ENCODE results near the gene SLC6A1. TPM values are rescaled to one million over a fixed set of nuclear protein-coding genes. Genes with fewer than 3 reads are reported as not detected.
A peak's percentile ranks its signal among the peaks of the same experiment; 100 is the strongest.

The SLC6A1 gene
- not detected in 2 replicates for total RNA-seq

- no peaks in the 10 kb centered on the region for H3K9me3 Mint-ChIP-seq
- no peak within 1 kb of the TSS for H3K27ac Mint-ChIP-seq
- no peak for DNase-seq
- intact Hi-C loops (cut with micrococcal nuclease), result no loop called here
- peaks cover 50% of the 10 kb centered on the region for H3K27me3 Mint-ChIP-seq
- peak within 1 kb of the TSS; percentile 73 for H3K4me3 Mint-ChIP-seq
- H3K36me3 Mint-ChIP-seq (ENCODE audit: low read depth), result no peaks in the 10 kb centered on the region
- H3K4me1 Mint-ChIP-seq, result peaks cover 6% of the 10 kb centered on the region
Observed at GRCh38 chr3:10992017-10992942, at the start of gene SLC6A1. Gene SLC6A1, plus strand, starts transcription at chr3:10992748. Its CDS starts 24,464 bp downstream, at chr3:11017212.

- H3K27me3 Mint-ChIP-seq, result peaks cover 2% of the 10 kb centered on the region
- DNase-seq, result no peak
- H3K36me3 Mint-ChIP-seq (ENCODE audit: low read depth), result no peaks in the 10 kb centered on the region
- no peaks in the 10 kb centered on the region for H3K9me3 Mint-ChIP-seq
- H3K27ac Mint-ChIP-seq, result no peak overlapping the region
- intact Hi-C loops (cut with micrococcal nuclease), result loop anchor here (1.0 to 5.0 kb wide), 3 partner anchors 114 to 707 kb away; no protein-coding TSS in a partner anchor
- no peak overlapping the region for H3K4me3 Mint-ChIP-seq
- H3K4me1 Mint-ChIP-seq, result no peaks in the 10 kb centered on the region
Observed at GRCh38 chr3:10944866-10945265, 47.7 kb upstream of the SLC6A1 start.

- intact Hi-C loops (cut with micrococcal nuclease), result loop anchor here (1.0 to 5.0 kb wide), 3 partner anchors 114 to 707 kb away; no protein-coding TSS in a partner anchor
- Mint-ChIP-seq H3K36me3 (ENCODE audit: low read depth) (no peaks in the 10 kb centered on the region), H3K4me1 (no peaks in the 10 kb centered on the region), H3K9me3 (no peaks in the 10 kb centered on the region), H3K27ac (no peak overlapping the region), H3K27me3 (peaks cover 2% of the 10 kb centered on the region), H3K4me3 (no peak overlapping the region)
- peak; percentile 85 for DNase-seq
Observed at GRCh38 chr3:10945683-10946287, 46.8 kb upstream of the SLC6A1 start.

GRCh38 chr3:10946526-10946925 is 46.0 kb upstream of the SLC6A1 start:
- no peaks in the 10 kb centered on the region for H3K9me3 Mint-ChIP-seq
- H3K4me1 Mint-ChIP-seq, result no peaks in the 10 kb centered on the region
- intact Hi-C loops (cut with micrococcal nuclease), result loop anchor here (5.0 kb wide), 2 partner anchors 391 to 706 kb away; no protein-coding TSS in a partner anchor
- no peak overlapping the region for H3K27ac Mint-ChIP-seq
- H3K27me3 Mint-ChIP-seq, result peaks cover 2% of the 10 kb centered on the region
- no peaks in the 10 kb centered on the region for H3K36me3 Mint-ChIP-seq (ENCODE audit: low read depth)
- DNase-seq, result no peak
- H3K4me3 Mint-ChIP-seq, result no peak overlapping the region

- intact Hi-C loops (cut with micrococcal nuclease), result loop anchor here (5.0 kb wide), 2 partner anchors 389 to 704 kb away; no protein-coding TSS in a partner anchor
- Mint-ChIP-seq H3K9me3 (no peaks in the 10 kb centered on the region), H3K27ac (no peak overlapping the region), H3K4me1 (no peaks in the 10 kb centered on the region), H3K4me3 (no peak overlapping the region), H3K36me3 (ENCODE audit: low read depth) (no peaks in the 10 kb centered on the region), H3K27me3 (peaks cover 2% of the 10 kb centered on the region)
- DNase-seq, result no peak
Observed at GRCh38 chr3:10948326-10948725, 44.2 kb upstream of the SLC6A1 start.

GRCh38 chr3:10949197-10949596 is 43.4 kb upstream of the SLC6A1 start:
- Mint-ChIP-seq H3K36me3 (ENCODE audit: low read depth) (no peaks in the 10 kb centered on the region), H3K4me3 (no peak overlapping the region), H3K4me1 (no peaks in the 10 kb centered on the region), H3K27me3 (peaks cover 2% of the 10 kb centered on the region), H3K27ac (no peak overlapping the region), H3K9me3 (no peaks in the 10 kb centered on the region)
- no peak for DNase-seq
- intact Hi-C loops (cut with micrococcal nuclease), result loop anchor here (5.0 kb wide), 2 partner anchors 388 to 703 kb away; no protein-coding TSS in a partner anchor

GRCh38 chr3:10950476-10951294 is 41.9 kb upstream of the SLC6A1 start:
- Mint-ChIP-seq H3K4me3 (no peak overlapping the region), H3K27me3 (peaks cover 2% of the 10 kb centered on the region), H3K9me3 (no peaks in the 10 kb centered on the region), H3K4me1 (no peaks in the 10 kb centered on the region), H3K27ac (no peak overlapping the region), H3K36me3 (ENCODE audit: low read depth) (no peaks in the 10 kb centered on the region)
- DNase-seq, result no peak
- intact Hi-C loops (cut with micrococcal nuclease), result no loop called here

- no peaks in the 10 kb centered on the region for H3K9me3 Mint-ChIP-seq
- no peaks in the 10 kb centered on the region for H3K36me3 Mint-ChIP-seq (ENCODE audit: low read depth)
- peaks cover 2% of the 10 kb centered on the region for H3K27me3 Mint-ChIP-seq
- H3K4me3 Mint-ChIP-seq, result no peak overlapping the region
- H3K4me1 Mint-ChIP-seq, result no peaks in the 10 kb centered on the region
- intact Hi-C loops (cut with micrococcal nuclease), result no loop called here
- no peak overlapping the region for H3K27ac Mint-ChIP-seq
- DNase-seq, result no peak
Observed at GRCh38 chr3:10951295-10951926, 41.1 kb upstream of the SLC6A1 start.

GRCh38 chr3:10952525-10952924 is 40.0 kb upstream of the SLC6A1 start:
- intact Hi-C loops (cut with micrococcal nuclease), result no loop called here
- no peaks in the 10 kb centered on the region for H3K36me3 Mint-ChIP-seq (ENCODE audit: low read depth)
- no peak overlapping the region for H3K4me3 Mint-ChIP-seq

GRCh38 chr3:10954740-10955139 is 37.8 kb upstream of the SLC6A1 start:
- Mint-ChIP-seq H3K4me3 (no peak overlapping the region), H3K9me3 (no peaks in the 10 kb centered on the region), H3K4me1 (no peaks in the 10 kb centered on the region), H3K36me3 (ENCODE audit: low read depth) (no peaks in the 10 kb centered on the region), H3K27me3 (no peaks in the 10 kb centered on the region), H3K27ac (no peak overlapping the region)
- DNase-seq, result no peak
- intact Hi-C loops (cut with micrococcal nuclease), result no loop called here

More at GRCh38 chr3:10952525-10952924, 40.0 kb upstream of the SLC6A1 start:
- DNase-seq, result no peak
- Mint-ChIP-seq H3K4me1 (no peaks in the 10 kb centered on the region), H3K27ac (no peak overlapping the region), H3K27me3 (peaks cover under 1% of the 10 kb centered on the region), H3K9me3 (no peaks in the 10 kb centered on the region)

- DNase-seq, result no peak
- intact Hi-C loops (cut with micrococcal nuclease), result no loop called here
- Mint-ChIP-seq H3K27me3 (no peaks in the 10 kb centered on the region), H3K9me3 (no peaks in the 10 kb centered on the region), H3K27ac (no peak overlapping the region), H3K4me1 (no peaks in the 10 kb centered on the region), H3K4me3 (no peak overlapping the region), H3K36me3 (ENCODE audit: low read depth) (no peaks in the 10 kb centered on the region)
Observed at GRCh38 chr3:10955711-10956453, 36.7 kb upstream of the SLC6A1 start.

- no peaks in the 10 kb centered on the region for H3K4me1 Mint-ChIP-seq
- intact Hi-C loops (cut with micrococcal nuclease), result no loop called here
- no peak for DNase-seq
- no peaks in the 10 kb centered on the region for H3K27me3 Mint-ChIP-seq
- no peaks in the 10 kb centered on the region for H3K9me3 Mint-ChIP-seq
- H3K36me3 Mint-ChIP-seq (ENCODE audit: low read depth), result no peaks in the 10 kb centered on the region
- H3K4me3 Mint-ChIP-seq, result no peak overlapping the region
- no peak overlapping the region for H3K27ac Mint-ChIP-seq
Observed at GRCh38 chr3:10956531-10956930, 36.0 kb upstream of the SLC6A1 start.

- no peaks in the 10 kb centered on the region for H3K36me3 Mint-ChIP-seq (ENCODE audit: low read depth)
- H3K4me3 Mint-ChIP-seq, result no peak overlapping the region
- H3K4me1 Mint-ChIP-seq, result no peaks in the 10 kb centered on the region
- no peak overlapping the region for H3K27ac Mint-ChIP-seq
- no peak for DNase-seq
- intact Hi-C loops (cut with micrococcal nuclease), result no loop called here
- H3K9me3 Mint-ChIP-seq, result no peaks in the 10 kb centered on the region
- no peaks in the 10 kb centered on the region for H3K27me3 Mint-ChIP-seq
Observed at GRCh38 chr3:10956986-10957385, 35.6 kb upstream of the SLC6A1 start.
